ENCODE measurements around the gene FAM131B.

Gene FAM131B

GRCh38 chr7:143389316-143390103, 27.0 kb upstream of the FAM131B start:
- Histone ChIP-seq H3K27ac (ENCODE audit: low read length) (no peak overlapping the region), H3K4me3 (ENCODE audit: low read length) (no peak overlapping the region), H3K36me3 (replicated peaks; ENCODE audit: low read depth, low read length) (peaks cover 20% of the 10 kb centered on the region), H3K9me3 (ENCODE audit: insufficient read depth, low read length) (no peaks in the 10 kb centered on the region), H4K20me1 (ENCODE audit: insufficient read depth, low read length) (peaks cover 24% of the 10 kb centered on the region), H3K4me2 (ENCODE audit: low read length) (no peak overlapping the region), H3K79me2 (ENCODE audit: low read length) (peaks cover 7% of the 10 kb centered on the region), H3K4me1 (ENCODE audit: low read length) (no peaks in the 10 kb centered on the region), H3K27me3 (ENCODE audit: low read depth, low read length) (no peaks in the 10 kb centered on the region), H3K9ac (ENCODE audit: low read length) (no peak overlapping the region), H2AFZ (ENCODE audit: low read depth, low read length) (no peak overlapping the region)
- TF ChIP-seq, protein P1, sequence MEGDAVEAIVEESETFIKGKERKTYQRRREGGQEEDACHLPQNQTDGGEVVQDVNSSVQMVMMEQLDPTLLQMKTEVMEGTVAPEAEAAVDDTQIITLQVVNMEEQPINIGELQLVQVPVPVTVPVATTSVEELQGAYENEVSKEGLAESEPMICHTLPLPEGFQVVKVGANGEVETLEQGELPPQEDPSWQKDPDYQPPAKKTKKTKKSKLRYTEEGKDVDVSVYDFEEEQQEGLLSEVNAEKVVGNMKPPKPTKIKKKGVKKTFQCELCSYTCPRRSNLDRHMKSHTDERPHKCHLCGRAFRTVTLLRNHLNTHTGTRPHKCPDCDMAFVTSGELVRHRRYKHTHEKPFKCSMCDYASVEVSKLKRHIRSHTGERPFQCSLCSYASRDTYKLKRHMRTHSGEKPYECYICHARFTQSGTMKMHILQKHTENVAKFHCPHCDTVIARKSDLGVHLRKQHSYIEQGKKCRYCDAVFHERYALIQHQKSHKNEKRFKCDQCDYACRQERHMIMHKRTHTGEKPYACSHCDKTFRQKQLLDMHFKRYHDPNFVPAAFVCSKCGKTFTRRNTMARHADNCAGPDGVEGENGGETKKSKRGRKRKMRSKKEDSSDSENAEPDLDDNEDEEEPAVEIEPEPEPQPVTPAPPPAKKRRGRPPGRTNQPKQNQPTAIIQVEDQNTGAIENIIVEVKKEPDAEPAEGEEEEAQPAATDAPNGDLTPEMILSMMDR (IDR thresholded peaks at IDR 0.05; ENCODE audit: low read depth, low read length), result no peak
- TF ChIP-seq EZH2phosphoT487 (IDR thresholded peaks at IDR 0.05; ENCODE audit: low read depth), result no peak

GRCh38 chr7:143388491-143389101, 26.1 kb upstream of the FAM131B start:
- Histone ChIP-seq H3K9ac (ENCODE audit: low read length) (no peak overlapping the region), H4K20me1 (ENCODE audit: insufficient read depth, low read length) (peaks cover 26% of the 10 kb centered on the region), H3K4me2 (ENCODE audit: low read length) (no peak overlapping the region), H3K9me3 (ENCODE audit: insufficient read depth, low read length) (no peaks in the 10 kb centered on the region), H3K4me3 (ENCODE audit: low read length) (no peak overlapping the region), H3K79me2 (ENCODE audit: low read length) (peaks cover 9% of the 10 kb centered on the region), H3K27ac (ENCODE audit: low read length) (no peak overlapping the region), H3K36me3 (replicated peaks; ENCODE audit: low read depth, low read length) (peaks cover 22% of the 10 kb centered on the region), H2AFZ (ENCODE audit: low read depth, low read length) (no peak overlapping the region), H3K27me3 (ENCODE audit: low read depth, low read length) (no peaks in the 10 kb centered on the region), H3K4me1 (ENCODE audit: low read length) (no peaks in the 10 kb centered on the region)
- TF ChIP-seq, protein P1 (IDR thresholded peaks at IDR 0.05; ENCODE audit: low read depth, low read length), result no peak
- no peak for TF ChIP-seq EZH2phosphoT487 (IDR thresholded peaks at IDR 0.05; ENCODE audit: low read depth)

- Histone ChIP-seq H2AFZ (ENCODE audit: low read depth, low read length) (no peak overlapping the region), H3K9ac (ENCODE audit: low read length) (no peak overlapping the region), H3K9me3 (ENCODE audit: insufficient read depth, low read length) (no peaks in the 10 kb centered on the region), H3K4me3 (ENCODE audit: low read length) (no peak overlapping the region), H3K4me2 (ENCODE audit: low read length) (no peak overlapping the region), H3K27me3 (ENCODE audit: low read depth, low read length) (no peaks in the 10 kb centered on the region), H4K20me1 (ENCODE audit: insufficient read depth, low read length) (peaks cover 28% of the 10 kb centered on the region), H3K36me3 (replicated peaks; ENCODE audit: low read depth, low read length) (peaks cover 25% of the 10 kb centered on the region), H3K27ac (ENCODE audit: low read length) (no peak overlapping the region), H3K79me2 (ENCODE audit: low read length) (peaks cover 11% of the 10 kb centered on the region), H3K4me1 (ENCODE audit: low read length) (no peaks in the 10 kb centered on the region)
- TF ChIP-seq, protein P1 (IDR thresholded peaks at IDR 0.05; ENCODE audit: low read depth, low read length), result no peak
- no peak for TF ChIP-seq EZH2phosphoT487 (IDR thresholded peaks at IDR 0.05; ENCODE audit: low read depth)
These were observed 25.5 kb upstream of the FAM131B start for GRCh38 chr7:143388051-143388450.

DNA sequence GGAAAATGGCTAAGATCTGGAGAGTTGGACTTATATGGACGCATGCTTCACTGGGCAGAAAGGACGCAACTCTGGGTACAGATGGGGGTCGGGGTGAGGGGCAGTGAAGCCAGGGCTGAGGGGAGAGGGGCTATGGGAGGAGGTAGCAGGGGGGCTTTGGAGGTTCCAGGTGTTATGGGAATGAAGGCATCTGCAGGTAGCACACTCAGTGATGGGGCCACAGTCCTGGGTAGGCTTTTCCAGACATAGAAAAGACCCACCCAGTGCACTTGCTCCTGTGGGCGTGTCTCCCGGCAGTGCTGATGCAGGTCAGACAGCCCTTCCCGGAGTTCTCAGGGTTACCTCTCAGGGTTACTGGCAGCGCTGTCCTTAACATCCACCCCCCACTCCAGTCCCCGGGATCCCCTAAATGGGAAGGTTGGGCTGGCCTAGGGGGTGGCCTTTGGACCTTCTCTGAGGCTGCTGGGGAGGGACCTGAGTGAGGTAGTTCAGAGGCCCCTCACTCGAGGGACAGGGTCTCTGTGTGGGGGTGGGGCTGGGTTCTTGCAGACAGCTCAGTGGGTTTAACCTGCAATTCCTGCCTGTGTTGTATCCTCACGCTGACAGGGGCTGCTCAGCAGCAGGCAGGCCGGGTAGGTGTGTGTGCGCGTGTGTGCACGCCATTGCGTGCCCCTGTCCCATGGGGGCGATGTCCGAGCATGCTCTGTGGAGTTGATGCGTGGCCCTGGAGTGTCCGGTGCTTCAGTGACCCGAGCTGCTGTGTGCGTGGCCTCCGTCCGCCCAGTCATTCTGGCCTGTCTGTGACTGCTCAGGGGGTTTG, 24.9 kb upstream of the FAM131B start:
- no peak overlapping the region for H3K27ac ChIP-seq (ENCODE audit: low read length)
- H4K20me1 ChIP-seq (ENCODE audit: insufficient read depth, low read length), result peaks cover 28% of the 10 kb centered on the region
- H2AFZ ChIP-seq (ENCODE audit: low read depth, low read length), result no peak overlapping the region
- peaks cover 18% of the 10 kb centered on the region for H3K79me2 ChIP-seq (ENCODE audit: low read length)
- H3K27me3 ChIP-seq (ENCODE audit: low read depth, low read length), result no peaks in the 10 kb centered on the region
- H3K9me3 ChIP-seq (ENCODE audit: insufficient read depth, low read length), result no peaks in the 10 kb centered on the region
- peaks cover 29% of the 10 kb centered on the region for H3K36me3 ChIP-seq (replicated peaks; ENCODE audit: low read depth, low read length)
- H3K4me3 ChIP-seq (ENCODE audit: low read length), result no peak overlapping the region
- no peak overlapping the region for H3K4me2 ChIP-seq (ENCODE audit: low read length)
- no peak overlapping the region for H3K9ac ChIP-seq (ENCODE audit: low read length)
- no peak for TF ChIP-seq EZH2phosphoT487 (IDR thresholded peaks at IDR 0.05; ENCODE audit: low read depth)
- TF ChIP-seq, protein P1 (IDR thresholded peaks at IDR 0.05; ENCODE audit: low read depth, low read length), result peak; percentile 14; the same call in 1 of the 2 replicates
- peaks cover 1% of the 10 kb centered on the region; the same call in 1 of the 2 replicates for H3K4me1 ChIP-seq (ENCODE audit: low read length)
